ENCODE data around the gene EEF1A2.

DNA sequence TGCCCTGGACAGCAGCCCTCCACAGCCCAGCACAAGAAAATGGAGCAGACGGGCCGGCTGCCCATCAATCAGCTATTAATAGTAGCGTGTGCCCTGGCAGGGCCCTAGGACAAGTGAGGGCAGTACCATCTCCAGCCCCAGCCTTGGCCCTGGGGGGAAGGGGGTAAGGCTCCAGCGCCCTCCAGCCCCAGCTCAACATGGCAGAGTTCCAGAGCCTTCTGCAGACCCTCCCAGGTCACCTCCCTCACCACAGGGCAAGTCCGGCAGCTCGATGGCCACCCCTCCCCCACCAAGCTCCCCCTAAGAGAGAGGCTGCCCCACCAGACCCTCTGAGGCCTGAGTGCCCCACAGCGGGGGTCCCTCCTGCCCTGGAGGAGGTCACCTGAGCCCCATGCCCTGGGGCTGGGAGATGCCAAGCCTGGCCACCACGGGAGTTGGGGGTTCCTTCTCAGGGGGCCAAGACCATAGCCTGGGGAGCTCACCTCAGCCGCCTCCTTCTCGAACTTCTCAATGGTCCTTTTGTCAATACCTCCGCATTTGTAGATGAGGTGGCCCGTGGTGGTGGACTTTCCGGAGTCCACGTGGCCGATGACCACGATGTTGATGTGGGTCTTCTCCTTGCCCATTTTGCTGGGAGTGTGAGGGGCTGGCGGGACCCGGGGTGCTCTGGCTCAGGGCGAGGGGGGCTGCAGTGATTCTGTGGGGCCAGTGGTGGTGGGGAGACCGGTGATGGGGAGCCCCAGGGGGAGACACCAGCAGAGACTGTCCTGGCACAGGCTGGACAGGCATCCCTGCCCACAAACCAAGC lies 1.5 kb downstream of the EEF1A2 start:
- TF ChIP-seq, protein P1, sequence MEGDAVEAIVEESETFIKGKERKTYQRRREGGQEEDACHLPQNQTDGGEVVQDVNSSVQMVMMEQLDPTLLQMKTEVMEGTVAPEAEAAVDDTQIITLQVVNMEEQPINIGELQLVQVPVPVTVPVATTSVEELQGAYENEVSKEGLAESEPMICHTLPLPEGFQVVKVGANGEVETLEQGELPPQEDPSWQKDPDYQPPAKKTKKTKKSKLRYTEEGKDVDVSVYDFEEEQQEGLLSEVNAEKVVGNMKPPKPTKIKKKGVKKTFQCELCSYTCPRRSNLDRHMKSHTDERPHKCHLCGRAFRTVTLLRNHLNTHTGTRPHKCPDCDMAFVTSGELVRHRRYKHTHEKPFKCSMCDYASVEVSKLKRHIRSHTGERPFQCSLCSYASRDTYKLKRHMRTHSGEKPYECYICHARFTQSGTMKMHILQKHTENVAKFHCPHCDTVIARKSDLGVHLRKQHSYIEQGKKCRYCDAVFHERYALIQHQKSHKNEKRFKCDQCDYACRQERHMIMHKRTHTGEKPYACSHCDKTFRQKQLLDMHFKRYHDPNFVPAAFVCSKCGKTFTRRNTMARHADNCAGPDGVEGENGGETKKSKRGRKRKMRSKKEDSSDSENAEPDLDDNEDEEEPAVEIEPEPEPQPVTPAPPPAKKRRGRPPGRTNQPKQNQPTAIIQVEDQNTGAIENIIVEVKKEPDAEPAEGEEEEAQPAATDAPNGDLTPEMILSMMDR (IDR thresholded peaks at IDR 0.05) = no peak
- no peak for TF ChIP-seq EZH2 (IDR thresholded peaks at IDR 0.05)
